ENCODE measurements around the gene LRP1B.

The LRP1B gene

GRCh38 chr2:141316103-141316502, 814.7 kb downstream of the LRP1B start:
- no peak overlapping the region for H3K4me3 ChIP-seq
- no peaks in the 10 kb centered on the region for H3K36me3 ChIP-seq (replicated peaks)
- H3K4me1 ChIP-seq: peaks cover 3% of the 10 kb centered on the region; the same call in 1 of the 2 replicates
- no peaks in the 10 kb centered on the region for H3K27me3 ChIP-seq (ENCODE audit: low read depth)
- in situ Hi-C loops (cut with MboI; ENCODE audit: low sequenced_read_pairs): no loop called here
- no peak for DNase-seq (ENCODE audit: low spot score in 2 of 2)
- H3K9me3 ChIP-seq: no peaks in the 10 kb centered on the region

DNA sequence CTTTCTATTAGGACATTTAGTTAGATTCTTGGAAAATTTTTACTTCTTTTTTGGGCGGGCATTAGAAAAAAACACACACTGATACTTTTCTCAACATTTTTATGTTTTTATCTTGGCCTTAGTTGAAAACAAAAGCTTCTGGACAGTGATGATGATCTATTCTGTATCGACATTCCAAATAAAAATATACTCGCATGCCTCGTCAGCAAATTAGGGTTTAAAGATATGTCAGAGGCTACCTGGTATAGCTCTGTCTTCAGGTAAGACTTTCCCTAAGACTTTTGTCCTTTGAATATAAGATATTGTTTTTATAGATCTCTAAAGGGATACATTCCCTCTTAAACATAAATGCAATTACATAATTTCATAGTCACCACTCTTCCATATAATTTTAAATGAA, 816.8 kb downstream of the LRP1B start:
- Histone ChIP-seq H3K9me3 (no peaks in the 10 kb centered on the region), H3K27me3 (ENCODE audit: low read depth) (no peaks in the 10 kb centered on the region), H3K4me3 (no peak overlapping the region), H3K36me3 (replicated peaks) (no peaks in the 10 kb centered on the region), H3K4me1 (peaks cover 3% of the 10 kb centered on the region; the same call in 1 of the 2 replicates)
- no peak for DNase-seq (ENCODE audit: low spot score in 2 of 2)
- in situ Hi-C loops (cut with MboI; ENCODE audit: low sequenced_read_pairs): no loop called here

DNA sequence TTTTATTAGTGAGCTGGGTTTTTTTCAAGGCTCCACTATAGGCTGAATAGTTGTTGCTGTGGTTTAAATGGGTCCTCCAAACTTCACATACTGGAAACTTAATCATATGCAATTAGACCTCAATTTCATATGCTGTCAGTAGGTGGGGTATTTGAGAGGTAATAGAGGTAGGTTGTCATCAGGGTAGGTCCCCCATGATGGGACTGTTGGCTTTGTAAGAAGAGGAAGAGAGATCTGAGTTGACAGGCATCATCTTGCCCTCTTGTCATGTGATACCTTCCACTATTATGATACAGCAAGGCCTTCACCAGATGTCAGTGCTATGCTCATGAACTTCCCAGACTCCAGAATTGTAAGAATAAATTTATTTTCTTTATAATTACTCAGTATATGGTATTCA, 819.4 kb downstream of the LRP1B start:
- H3K27me3 ChIP-seq (ENCODE audit: low read depth): no peaks in the 10 kb centered on the region
- DNase-seq (ENCODE audit: low spot score in 2 of 2): no peak
- no peak overlapping the region for H3K4me3 ChIP-seq
- in situ Hi-C loops (cut with MboI; ENCODE audit: low sequenced_read_pairs): no loop called here
- H3K9me3 ChIP-seq: no peaks in the 10 kb centered on the region
- no peaks in the 10 kb centered on the region for H3K36me3 ChIP-seq (replicated peaks)
- H3K4me1 ChIP-seq: peaks cover 3% of the 10 kb centered on the region; the same call in 1 of the 2 replicates

GRCh38 chr2:141306368-141306767, 824.4 kb downstream of the LRP1B start:
- in situ Hi-C loops (cut with MboI; ENCODE audit: low sequenced_read_pairs): no loop called here
- DNase-seq (ENCODE audit: low spot score in 2 of 2): no peak
- no peaks in the 10 kb centered on the region for H3K27me3 ChIP-seq (ENCODE audit: low read depth)
- H3K9me3 ChIP-seq: no peaks in the 10 kb centered on the region
- no peaks in the 10 kb centered on the region for H3K4me1 ChIP-seq
- no peak overlapping the region for H3K4me3 ChIP-seq
- no peaks in the 10 kb centered on the region for H3K36me3 ChIP-seq (replicated peaks)

DNA sequence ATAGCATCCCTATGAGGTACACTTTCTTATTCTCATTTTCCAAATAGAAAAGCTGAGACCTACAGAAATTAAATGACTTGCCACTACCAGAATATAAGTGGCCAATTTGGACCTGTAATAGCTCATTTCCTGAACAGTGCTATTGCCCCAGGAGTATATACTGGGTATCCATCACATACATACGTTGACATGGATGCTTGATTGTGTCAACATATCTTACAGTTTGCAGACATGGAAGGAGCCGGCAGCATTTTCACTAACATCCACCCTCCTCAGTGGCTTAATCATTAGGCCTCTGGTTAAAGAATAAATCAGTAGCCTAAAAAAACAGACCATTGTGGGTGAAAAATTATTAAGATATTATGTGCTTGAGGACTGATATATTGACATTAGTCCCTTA, 829.3 kb downstream of the LRP1B start:
- in situ Hi-C loops (cut with MboI; ENCODE audit: low sequenced_read_pairs): no loop called here
- Histone ChIP-seq H3K9me3 (no peaks in the 10 kb centered on the region), H3K4me1 (no peaks in the 10 kb centered on the region), H3K36me3 (replicated peaks) (no peaks in the 10 kb centered on the region), H3K4me3 (no peak overlapping the region), H3K27me3 (ENCODE audit: low read depth) (no peaks in the 10 kb centered on the region)
- no peak for DNase-seq (ENCODE audit: low spot score in 2 of 2)

- Histone ChIP-seq H3K36me3 (replicated peaks) (no peaks in the 10 kb centered on the region), H3K9me3 (no peaks in the 10 kb centered on the region), H3K4me1 (no peaks in the 10 kb centered on the region), H3K4me3 (no peak overlapping the region), H3K27me3 (ENCODE audit: low read depth) (no peaks in the 10 kb centered on the region)
- in situ Hi-C loops (cut with MboI; ENCODE audit: low sequenced_read_pairs): no loop called here
- DNase-seq (ENCODE audit: low spot score in 2 of 2): no peak
Measured at GRCh38 chr2:141280037-141280436, 850.8 kb downstream of the LRP1B start.

DNA sequence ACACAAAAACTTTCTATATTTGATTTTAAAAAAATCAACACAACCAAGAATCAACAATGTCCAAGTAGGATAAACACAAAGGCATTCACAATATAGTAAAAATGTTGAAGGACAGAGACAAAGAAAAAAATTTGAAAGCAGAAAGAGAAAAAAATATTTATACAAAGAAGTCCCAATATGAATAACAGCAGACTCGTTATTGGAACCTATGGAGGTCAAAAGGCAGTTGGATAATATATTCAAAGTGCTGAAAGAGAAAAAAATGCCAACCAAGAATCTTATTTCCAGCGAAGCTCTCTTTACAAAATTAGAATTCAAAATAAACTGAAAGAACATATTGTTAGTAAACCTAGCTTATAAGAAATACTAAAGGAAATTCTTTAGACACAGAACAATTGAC, 859.5 kb downstream of the LRP1B start:
- no peaks in the 10 kb centered on the region for H3K27me3 ChIP-seq (ENCODE audit: low read depth)
- in situ Hi-C loops (cut with MboI; ENCODE audit: low sequenced_read_pairs): no loop called here
- H3K9me3 ChIP-seq: no peaks in the 10 kb centered on the region
- H3K36me3 ChIP-seq (replicated peaks): no peaks in the 10 kb centered on the region
- H3K4me3 ChIP-seq: no peak overlapping the region
- DNase-seq (ENCODE audit: low spot score in 2 of 2): no peak
- H3K4me1 ChIP-seq: no peaks in the 10 kb centered on the region

GRCh38 chr2:141264848-141265247, 866.0 kb downstream of the LRP1B start:
- Histone ChIP-seq H3K27me3 (ENCODE audit: low read depth) (no peaks in the 10 kb centered on the region), H3K4me3 (no peak overlapping the region), H3K36me3 (replicated peaks) (no peaks in the 10 kb centered on the region), H3K4me1 (no peaks in the 10 kb centered on the region), H3K9me3 (no peaks in the 10 kb centered on the region)
- DNase-seq (ENCODE audit: low spot score in 2 of 2): no peak
- in situ Hi-C loops (cut with MboI; ENCODE audit: low sequenced_read_pairs): no loop called here

GRCh38 chr2:141260911-141261310, 869.9 kb downstream of the LRP1B start:
- DNase-seq (ENCODE audit: low spot score in 2 of 2): no peak
- Histone ChIP-seq H3K36me3 (replicated peaks) (no peaks in the 10 kb centered on the region), H3K4me1 (no peaks in the 10 kb centered on the region), H3K27me3 (ENCODE audit: low read depth) (no peaks in the 10 kb centered on the region), H3K9me3 (no peaks in the 10 kb centered on the region), H3K4me3 (no peak overlapping the region)
- in situ Hi-C loops (cut with MboI; ENCODE audit: low sequenced_read_pairs): no loop called here

DNA sequence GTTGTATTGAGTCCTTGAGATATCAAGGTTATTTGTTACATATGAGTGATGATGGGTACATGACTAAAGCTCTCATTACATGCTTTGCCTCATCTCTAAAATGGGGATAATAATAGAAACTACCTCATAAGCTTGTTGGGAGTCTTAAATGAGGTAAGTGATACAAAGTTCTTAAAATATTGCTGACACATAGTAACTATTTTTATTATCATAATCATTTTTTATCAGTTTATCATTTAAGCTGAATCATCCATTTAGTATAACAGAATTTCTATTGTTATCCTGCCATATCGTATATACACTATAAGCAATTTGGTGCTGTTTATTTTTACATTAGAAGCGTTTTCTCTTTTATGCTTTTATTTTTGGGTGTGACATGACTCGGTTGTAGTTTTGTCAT, 871.1 kb downstream of the LRP1B start:
- no peaks in the 10 kb centered on the region for H3K27me3 ChIP-seq (ENCODE audit: low read depth)
- in situ Hi-C loops (cut with MboI; ENCODE audit: low sequenced_read_pairs): no loop called here
- H3K36me3 ChIP-seq (replicated peaks): no peaks in the 10 kb centered on the region
- H3K4me3 ChIP-seq: no peak overlapping the region
- H3K4me1 ChIP-seq: no peaks in the 10 kb centered on the region
- DNase-seq (ENCODE audit: low spot score in 2 of 2): no peak
- H3K9me3 ChIP-seq: no peaks in the 10 kb centered on the region

GRCh38 chr2:141242008-141242407, 888.8 kb downstream of the LRP1B start:
- no peaks in the 10 kb centered on the region for H3K36me3 ChIP-seq (replicated peaks)
- H3K4me1 ChIP-seq: no peaks in the 10 kb centered on the region
- H3K27me3 ChIP-seq (ENCODE audit: low read depth): no peaks in the 10 kb centered on the region
- in situ Hi-C loops (cut with MboI; ENCODE audit: low sequenced_read_pairs): no loop called here
- H3K9me3 ChIP-seq: no peaks in the 10 kb centered on the region
- H3K4me3 ChIP-seq: no peak overlapping the region
- no peak for DNase-seq (ENCODE audit: low spot score in 2 of 2)

GRCh38 chr2:141226560-141226959, 904.3 kb downstream of the LRP1B start:
- H3K4me1 ChIP-seq: peaks cover 2% of the 10 kb centered on the region; the same call in 1 of the 2 replicates
- no peak for DNase-seq (ENCODE audit: low spot score in 2 of 2)
- in situ Hi-C loops (cut with MboI; ENCODE audit: low sequenced_read_pairs): no loop called here
- H3K27me3 ChIP-seq (ENCODE audit: low read depth): no peaks in the 10 kb centered on the region
- no peak overlapping the region for H3K4me3 ChIP-seq
- no peaks in the 10 kb centered on the region for H3K9me3 ChIP-seq
- no peaks in the 10 kb centered on the region for H3K36me3 ChIP-seq (replicated peaks)

- in situ Hi-C loops (cut with MboI; ENCODE audit: low sequenced_read_pairs): no loop called here
- Histone ChIP-seq H3K4me1 (no peaks in the 10 kb centered on the region), H3K27me3 (ENCODE audit: low read depth) (no peaks in the 10 kb centered on the region), H3K36me3 (replicated peaks) (no peaks in the 10 kb centered on the region), H3K9me3 (no peaks in the 10 kb centered on the region; the same call in 1 of the 2 replicates), H3K4me3 (no peak overlapping the region)
- no peak for DNase-seq (ENCODE audit: low spot score in 2 of 2)
Measured at GRCh38 chr2:141207036-141207385, 923.8 kb downstream of the LRP1B start.

DNA sequence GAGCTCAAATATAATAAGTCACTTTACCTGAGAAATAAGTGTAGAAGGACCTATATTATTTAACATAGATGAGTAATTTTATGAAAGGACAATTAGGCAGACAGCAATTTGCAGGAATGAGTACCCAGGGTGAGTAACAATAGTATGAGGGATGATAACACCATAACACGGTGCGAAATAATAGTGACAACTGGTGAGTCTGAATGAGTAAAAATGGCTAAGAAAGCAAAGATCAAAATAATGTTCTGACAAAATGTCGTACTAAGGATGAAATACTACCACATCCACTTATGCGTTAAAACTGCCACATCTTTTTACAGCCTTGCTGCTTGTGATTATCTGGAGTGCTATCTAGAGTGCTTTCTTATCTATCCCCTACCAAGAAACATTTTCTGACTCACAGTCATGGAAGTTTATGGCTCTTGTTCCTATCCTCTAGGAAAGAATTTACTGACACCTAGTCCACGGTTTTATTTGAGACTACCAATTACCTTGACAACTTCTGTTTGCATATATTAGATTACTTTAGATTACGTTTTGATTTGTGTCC, 929.7 kb downstream of the LRP1B start:
- Histone ChIP-seq H3K4me1 (no peaks in the 10 kb centered on the region), H3K4me3 (no peak overlapping the region), H3K36me3 (replicated peaks) (no peaks in the 10 kb centered on the region), H3K27me3 (ENCODE audit: low read depth) (no peaks in the 10 kb centered on the region), H3K9me3 (no peaks in the 10 kb centered on the region; the same call in 1 of the 2 replicates)
- in situ Hi-C loops (cut with MboI; ENCODE audit: low sequenced_read_pairs): no loop called here
- no peak for DNase-seq (ENCODE audit: low spot score in 2 of 2)

DNA sequence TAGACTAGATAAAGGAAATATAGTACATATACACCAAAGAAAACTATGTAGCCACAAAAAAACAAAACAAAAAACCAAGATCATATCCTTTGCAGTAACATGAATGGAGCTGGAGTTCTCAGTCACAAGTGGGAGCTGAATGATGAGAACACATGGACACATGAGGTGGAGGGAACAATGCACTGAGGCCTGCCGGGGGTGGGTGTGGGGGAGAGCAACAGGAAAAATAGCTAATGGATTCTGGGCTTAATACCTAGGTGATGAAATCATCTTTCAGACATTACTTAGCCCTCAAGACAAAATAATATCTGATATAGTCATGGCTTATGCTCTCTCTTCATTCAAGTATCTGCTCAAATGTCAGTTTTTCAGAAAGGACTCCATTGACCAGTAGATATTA, 930.6 kb downstream of the LRP1B start:
- H3K9me3 ChIP-seq: no peaks in the 10 kb centered on the region; the same call in 1 of the 2 replicates
- H3K27me3 ChIP-seq (ENCODE audit: low read depth): no peaks in the 10 kb centered on the region
- no peak for DNase-seq (ENCODE audit: low spot score in 2 of 2)
- in situ Hi-C loops (cut with MboI; ENCODE audit: low sequenced_read_pairs): no loop called here
- no peaks in the 10 kb centered on the region for H3K36me3 ChIP-seq (replicated peaks)
- H3K4me1 ChIP-seq: no peaks in the 10 kb centered on the region
- no peak overlapping the region for H3K4me3 ChIP-seq

Data from HAP-1 (cell line).